Hypothalamus (tissue), 51 donors: ENCODE results near the gene ITIH3.
A peak's percentile ranks its signal among the peaks of the same experiment; 100 is the strongest.

ENCODE experiments used
- DNase-seq, 51 donors: peaks; one replicate each; lab custom pipeline; 2025; lab: John Stamatoyannopoulos, UW

Gene ITIH3

GRCh38 chr3:52820736-52821135 lies 26.1 kb downstream of the ITIH3 start:
- no peak for DNase-seq

GRCh38 chr3:52822363-52822762 lies 27.8 kb downstream of the ITIH3 start:
- no peak for DNase-seq

GRCh38 chr3:52824037-52824436 lies 29.4 kb downstream of the ITIH3 start:
- DNase-seq: no peak

- no peak for DNase-seq
These were observed 32.8 kb downstream of the ITIH3 start for GRCh38 chr3:52827441-52827840.

- DNase-seq: no peak
These were observed 33.3 kb downstream of the ITIH3 start for GRCh38 chr3:52827866-52828376.

GRCh38 chr3:52829482-52829881 lies 34.9 kb downstream of the ITIH3 start:
- no peak for DNase-seq

- no peak for DNase-seq
These were observed 35.4 kb downstream of the ITIH3 start for GRCh38 chr3:52829906-52830463.

- no peak for DNase-seq
These were observed 36.1 kb downstream of the ITIH3 start, which contains the start of gene ITIH4 for GRCh38 chr3:52830535-52831258. Gene ITIH4, minus strand, starts transcription at chr3:52830672. Its CDS starts 30 bp downstream, at chr3:52830642.

- peak in 5 of 51 donors; percentile 5 to 56 (median 22) for DNase-seq
These were observed 37.1 kb downstream of the ITIH3 start for GRCh38 chr3:52831500-52832301.

GRCh38 chr3:52833202-52833601 lies 38.6 kb downstream of the ITIH3 start:
- DNase-seq: no peak

GRCh38 chr3:52834871-52835501 lies 40.4 kb downstream of the ITIH3 start, which contains the start of gene MUSTN1:
Gene MUSTN1, minus strand, starts transcription at chr3:52835019. Its CDS starts 71 bp downstream, at chr3:52834948.
- no peak for DNase-seq

GRCh38 chr3:52835766-52836470 lies 41.3 kb downstream of the ITIH3 start:
- no peak for DNase-seq

- DNase-seq: no peak
These were observed 41.9 kb downstream of the ITIH3 start for GRCh38 chr3:52836471-52836845.

- no peak for DNase-seq
These were observed 42.4 kb downstream of the ITIH3 start for GRCh38 chr3:52836986-52837385.

- DNase-seq: no peak
These were observed 44.1 kb downstream of the ITIH3 start for GRCh38 chr3:52838561-52839267.

GRCh38 chr3:52839268-52839575 lies 44.6 kb downstream of the ITIH3 start:
- DNase-seq: no peak

GRCh38 chr3:52839892-52840545 lies 45.4 kb downstream of the ITIH3 start:
- DNase-seq: no peak

- peak in 2 of 51 donors; percentile 6 to 24 for DNase-seq
These were observed 46.8 kb downstream of the ITIH3 start for GRCh38 chr3:52841211-52841980.
